ENCODE data around the gene IL36RN.
"Not testable (repeated sequence)": the region's sequence is repeated elsewhere in the genome, so short reads cannot be mapped to it uniquely, and the experiment has no call there.

Gene IL36RN

DNA sequence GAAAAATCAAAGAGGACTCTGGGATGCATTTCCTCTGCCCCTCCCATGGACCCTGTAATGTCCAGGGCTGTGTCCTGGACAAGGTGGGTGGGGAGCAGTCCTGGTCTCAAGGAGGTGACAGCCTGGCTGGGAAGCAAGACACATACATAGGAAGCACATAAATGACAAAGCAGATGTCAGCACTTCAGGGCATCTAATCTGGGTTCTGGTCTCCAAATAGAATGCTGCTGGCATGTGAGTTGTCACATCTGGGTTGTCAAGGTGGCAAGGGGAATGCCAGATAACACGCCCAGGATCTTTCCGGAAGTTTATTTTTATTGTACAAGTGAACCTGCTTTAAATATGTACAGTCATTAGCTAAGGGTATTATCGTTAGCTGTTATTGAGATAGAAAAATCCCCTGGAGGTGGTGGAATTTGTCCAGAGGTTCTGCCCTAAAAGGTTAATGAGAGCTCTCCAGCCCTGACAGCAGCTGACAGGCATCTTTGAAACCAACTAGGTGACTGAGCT is 14.4 kb downstream of the IL36RN start:
- DNase-seq (ENCODE audit: low read depth in 2 of 2, low spot score in 1 of 2) = no peak

- no peak for DNase-seq (ENCODE audit: low read depth in 2 of 2, low spot score in 1 of 2)
These were observed 16.0 kb downstream of the IL36RN start for GRCh38 chr2:113075030-113075429.

GRCh38 chr2:113075600-113075999 is 16.6 kb downstream of the IL36RN start:
- DNase-seq (ENCODE audit: low read depth in 2 of 2, low spot score in 1 of 2) = no peak

DNA sequence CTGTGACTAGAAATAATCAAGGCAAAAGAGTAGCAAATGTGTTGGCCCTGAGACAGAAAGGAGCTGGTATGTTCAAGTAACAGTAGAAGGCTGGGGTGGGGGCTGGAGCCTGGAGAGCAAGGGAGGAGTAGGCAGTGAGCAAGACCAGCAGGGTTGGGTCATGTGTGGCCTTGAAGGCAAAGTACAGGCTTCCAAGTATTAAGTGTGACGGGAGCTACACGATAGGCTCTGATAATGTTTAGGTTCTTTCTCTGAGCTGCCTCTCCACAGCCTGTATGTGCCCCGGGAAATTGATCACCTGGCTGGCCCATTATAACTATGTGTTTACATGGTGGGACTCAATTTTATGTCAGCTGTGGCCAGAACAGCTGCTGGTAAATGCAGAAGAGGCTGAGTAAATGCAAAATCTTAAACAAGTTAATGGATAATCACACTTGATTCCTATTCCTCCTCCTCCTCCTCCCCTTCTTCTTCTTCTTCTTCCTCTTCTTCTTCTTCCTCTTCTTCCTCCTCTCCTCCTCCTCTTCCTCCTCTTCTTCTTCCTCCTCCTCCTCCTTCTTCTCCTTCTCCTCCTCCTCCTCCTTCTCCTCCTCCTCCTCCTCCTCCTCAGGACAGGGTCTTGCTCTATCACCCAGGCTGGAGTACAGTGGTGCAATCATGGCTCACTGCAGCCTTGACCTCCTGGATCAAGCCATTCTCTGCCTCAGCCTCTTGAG is 18.1 kb downstream of the IL36RN start:
- no peak for DNase-seq (ENCODE audit: low read depth in 2 of 2, low spot score in 1 of 2)

- DNase-seq (ENCODE audit: low read depth in 2 of 2, low spot score in 1 of 2) = no peak
These were observed 18.9 kb downstream of the IL36RN start for GRCh38 chr2:113077921-113078320.

GRCh38 chr2:113078350-113078839 is 19.4 kb downstream of the IL36RN start:
- no peak for DNase-seq (ENCODE audit: low read depth in 2 of 2, low spot score in 1 of 2)

DNA sequence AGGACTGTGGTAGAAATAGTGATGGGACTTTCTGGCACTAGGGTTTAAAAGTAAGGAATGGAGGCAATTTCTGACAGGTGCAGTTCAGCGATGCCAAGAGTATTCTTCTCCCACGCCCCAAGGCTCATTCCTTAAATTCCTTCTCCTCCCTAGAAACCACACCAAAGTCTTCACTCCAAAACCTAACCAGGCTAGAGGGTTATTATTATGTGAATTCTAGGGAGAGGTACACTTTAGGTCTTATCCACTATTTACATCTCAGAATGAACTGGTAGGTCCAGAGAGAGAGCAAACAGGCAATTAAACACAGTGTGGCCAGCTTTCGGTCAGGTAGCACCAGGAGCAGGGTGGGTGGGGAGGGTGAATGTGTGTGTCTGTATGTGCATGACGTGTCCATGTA is 20.1 kb downstream of the IL36RN start:
- no peak for DNase-seq (ENCODE audit: low read depth in 2 of 2, low spot score in 1 of 2)

DNA sequence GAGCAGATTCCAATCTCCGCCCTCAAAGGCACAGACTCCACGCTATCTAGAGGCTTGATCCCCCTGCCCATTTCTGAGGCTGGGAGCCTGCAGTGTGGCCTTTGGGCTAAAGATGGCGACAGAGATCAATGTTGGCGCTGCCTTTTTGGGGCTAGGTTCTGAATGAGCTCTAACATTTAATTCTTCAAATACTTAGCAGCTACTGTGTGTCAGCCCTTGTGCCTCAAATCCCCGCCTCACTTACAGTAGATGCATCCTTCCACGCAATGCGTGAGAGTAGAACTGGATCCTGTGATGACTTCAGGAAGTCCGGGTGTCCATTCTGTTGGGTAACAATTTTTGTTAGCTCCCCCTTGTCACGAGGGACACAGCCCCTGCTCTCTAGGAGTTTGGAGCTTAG is 21.1 kb downstream of the IL36RN start:
- no peak for DNase-seq (ENCODE audit: low read depth in 2 of 2, low spot score in 1 of 2)

- DNase-seq (ENCODE audit: low read depth in 2 of 2, low spot score in 1 of 2) = no peak
These were observed 22.7 kb downstream of the IL36RN start for GRCh38 chr2:113081488-113082210.

DNA sequence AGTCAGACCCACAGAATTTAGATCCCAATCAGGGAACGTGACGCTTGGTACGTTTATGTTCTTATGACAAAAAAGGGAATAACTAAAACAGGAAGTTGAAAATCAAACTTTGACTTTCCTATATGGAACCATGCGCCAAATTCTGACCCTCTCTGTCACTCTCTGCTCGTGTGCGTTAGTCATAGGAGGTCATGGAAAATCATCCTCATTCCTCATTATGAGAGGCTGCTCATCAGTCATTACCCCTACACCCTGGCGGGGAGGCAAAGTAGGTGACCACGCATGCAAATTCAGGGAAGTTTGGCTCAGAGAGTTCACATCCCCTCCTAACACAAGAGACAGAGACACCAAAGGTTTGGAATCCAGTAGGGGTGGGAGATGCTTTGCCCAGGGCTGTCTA is 24.3 kb downstream of the IL36RN start:
- DNase-seq (ENCODE audit: low read depth in 2 of 2, low spot score in 1 of 2) = no peak

GRCh38 chr2:113084249-113085000 is 25.4 kb downstream of the IL36RN start:
- DNase-seq (ENCODE audit: low read depth in 2 of 2, low spot score in 1 of 2) = no peak

DNA sequence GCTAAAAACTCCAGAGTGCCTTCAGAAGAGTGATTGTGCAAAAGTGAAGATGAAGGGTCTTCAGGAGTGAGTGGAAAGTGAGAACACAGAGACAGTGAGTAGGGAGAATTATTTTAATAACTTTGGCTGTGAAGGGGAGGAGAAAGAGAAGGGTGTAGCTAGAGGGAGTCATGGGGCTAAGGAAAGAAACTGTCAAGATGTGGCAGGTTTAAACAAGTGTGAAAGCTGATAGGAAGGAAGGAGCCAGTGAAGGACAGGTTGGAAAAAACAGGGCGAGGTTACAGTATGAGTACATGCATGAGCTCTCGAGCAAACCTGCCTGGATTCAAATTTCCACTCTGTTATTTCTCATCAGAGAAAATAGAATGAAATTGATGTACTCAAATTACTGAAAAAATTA is 26.5 kb downstream of the IL36RN start:
- DNase-seq (ENCODE audit: low read depth in 2 of 2, low spot score in 1 of 2) = no peak

DNA sequence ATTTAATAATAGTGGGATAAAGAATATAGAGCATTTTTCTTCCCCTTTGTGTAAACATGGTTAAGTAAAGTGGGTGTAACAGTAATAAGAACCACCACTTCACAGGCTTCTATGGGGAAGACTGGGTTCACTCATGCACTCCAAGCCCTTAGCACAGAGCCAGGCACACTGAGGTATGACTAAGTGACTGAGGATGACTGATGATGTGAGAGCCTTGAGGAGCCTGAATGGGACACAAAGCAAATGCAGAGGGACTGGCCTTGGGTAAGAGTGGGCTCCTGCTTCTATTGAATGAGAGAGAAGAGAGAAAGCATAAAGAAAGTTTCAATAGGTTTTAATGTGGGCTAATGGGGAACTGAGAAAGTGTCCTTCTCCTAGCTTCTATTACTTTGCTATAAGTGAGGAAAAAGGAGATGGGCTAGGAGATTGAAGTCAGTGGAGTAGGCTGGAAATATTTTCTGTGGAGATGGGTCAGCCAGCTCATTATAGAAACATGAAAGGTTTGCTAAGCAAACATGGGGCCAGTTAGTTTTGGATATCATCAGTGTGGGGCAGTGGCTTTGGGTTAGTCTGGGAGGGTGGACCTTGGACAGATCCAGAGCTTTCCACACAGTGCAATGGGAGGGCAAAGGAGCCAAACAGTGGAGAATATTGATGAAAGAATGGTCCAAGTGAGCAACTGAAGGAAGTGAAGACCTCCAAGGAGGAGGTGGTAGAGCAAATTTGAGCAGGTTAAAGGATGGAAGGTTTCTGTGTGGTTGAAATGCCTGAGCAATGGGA is 29.4 kb downstream of the IL36RN start:
- DNase-seq (ENCODE audit: low read depth in 2 of 2, low spot score in 1 of 2) = no peak

- no peak for DNase-seq (ENCODE audit: low read depth in 2 of 2, low spot score in 1 of 2)
These were observed 30.9 kb downstream of the IL36RN start for GRCh38 chr2:113089916-113090315.

GRCh38 chr2:113091231-113091896 is 32.4 kb downstream of the IL36RN start:
- DNase-seq (ENCODE audit: low read depth in 2 of 2, low spot score in 1 of 2) = no peak

GRCh38 chr2:113092864-113093612 is 34.0 kb downstream of the IL36RN start:
- no peak for DNase-seq (ENCODE audit: low read depth in 2 of 2, low spot score in 1 of 2)

DNA sequence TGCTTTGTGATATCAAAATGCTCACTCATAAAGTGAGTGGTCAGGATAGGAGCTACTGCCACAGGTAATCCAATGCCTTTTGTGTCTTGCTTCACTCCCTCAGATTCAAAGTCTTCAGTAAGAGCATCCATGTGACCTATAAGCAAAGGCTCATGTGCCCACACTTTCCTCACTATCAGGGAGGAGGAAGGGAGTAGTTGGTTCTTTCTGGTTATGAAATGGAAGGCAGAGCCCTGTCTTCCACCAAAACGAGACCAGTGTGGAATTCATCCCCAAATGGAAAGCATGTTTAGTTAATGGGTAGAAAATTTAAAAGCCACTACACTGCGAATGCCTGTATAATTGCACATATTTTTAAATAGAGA is 34.6 kb downstream of the IL36RN start:
- DNase-seq (ENCODE audit: low read depth in 2 of 2, low spot score in 1 of 2) = no peak

- DNase-seq (ENCODE audit: low read depth in 2 of 2, low spot score in 1 of 2) = not testable (repeated sequence)
These were observed 37.3 kb downstream of the IL36RN start for GRCh38 chr2:113096306-113096705.

GRCh38 chr2:113096842-113097618 is 38.0 kb downstream of the IL36RN start:
- DNase-seq (ENCODE audit: low read depth in 2 of 2, low spot score in 1 of 2) = not testable (repeated sequence)

Measured in stimulated activated CD8-positive, alpha-beta memory T cell treated with anti-CD3 and anti-CD28 coated beads, Interleukin-4, amount 100 ng/mL, for 4 hours (primary cell).